NCI-H2107 treated with DMSO at 0.1 percent for 48 hours (cell line): ENCODE measurements around the gene ZBTB16.

Source experiments
- DNase-seq: peaks from one replicate; lab custom pipeline; 2025; ENCODE audit not compliant: unreplicated experiment; lab: John Stamatoyannopoulos, UW

Gene ZBTB16

DNA sequence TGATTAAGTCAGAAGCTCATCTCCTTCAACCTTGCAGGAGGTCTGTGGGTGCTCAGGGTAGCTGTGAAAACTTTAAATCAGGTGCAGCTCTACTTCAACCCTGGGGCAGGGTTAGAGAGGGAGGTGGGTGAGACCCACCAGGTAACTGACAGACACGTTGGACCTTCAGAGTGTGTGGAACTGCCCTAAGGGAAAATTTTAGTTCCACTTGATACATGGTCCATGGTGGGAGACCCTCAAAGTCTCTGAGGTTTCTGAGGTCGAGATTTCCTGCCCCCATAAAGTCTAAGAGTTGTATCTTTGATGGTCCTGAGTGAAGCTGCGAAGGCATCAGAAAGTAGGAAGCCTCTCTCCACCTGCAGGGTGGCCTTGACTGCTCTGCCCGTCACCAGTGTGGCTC is 212.8 kb downstream of the ZBTB16 start:
- no peak for DNase-seq

DNA sequence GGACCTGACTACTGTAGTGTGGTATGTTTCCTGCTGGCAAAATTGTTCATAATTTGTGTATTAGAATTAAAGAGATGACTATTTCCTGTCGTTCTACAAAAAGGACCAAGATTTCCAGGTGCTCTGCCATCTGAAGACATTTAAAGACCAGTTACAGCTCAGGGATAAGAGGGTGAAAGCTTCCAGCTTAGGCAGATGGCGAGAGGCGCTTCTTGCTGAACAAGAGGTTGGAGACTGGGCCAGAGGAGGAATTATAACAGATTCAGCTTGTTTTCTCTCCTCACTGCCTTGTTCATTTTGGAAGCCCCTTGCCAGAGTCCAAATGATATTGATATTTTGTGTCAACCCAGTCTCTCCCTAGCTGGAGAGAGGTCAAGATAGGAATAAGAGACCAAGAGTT is 213.6 kb downstream of the ZBTB16 start:
- DNase-seq: no peak

DNA sequence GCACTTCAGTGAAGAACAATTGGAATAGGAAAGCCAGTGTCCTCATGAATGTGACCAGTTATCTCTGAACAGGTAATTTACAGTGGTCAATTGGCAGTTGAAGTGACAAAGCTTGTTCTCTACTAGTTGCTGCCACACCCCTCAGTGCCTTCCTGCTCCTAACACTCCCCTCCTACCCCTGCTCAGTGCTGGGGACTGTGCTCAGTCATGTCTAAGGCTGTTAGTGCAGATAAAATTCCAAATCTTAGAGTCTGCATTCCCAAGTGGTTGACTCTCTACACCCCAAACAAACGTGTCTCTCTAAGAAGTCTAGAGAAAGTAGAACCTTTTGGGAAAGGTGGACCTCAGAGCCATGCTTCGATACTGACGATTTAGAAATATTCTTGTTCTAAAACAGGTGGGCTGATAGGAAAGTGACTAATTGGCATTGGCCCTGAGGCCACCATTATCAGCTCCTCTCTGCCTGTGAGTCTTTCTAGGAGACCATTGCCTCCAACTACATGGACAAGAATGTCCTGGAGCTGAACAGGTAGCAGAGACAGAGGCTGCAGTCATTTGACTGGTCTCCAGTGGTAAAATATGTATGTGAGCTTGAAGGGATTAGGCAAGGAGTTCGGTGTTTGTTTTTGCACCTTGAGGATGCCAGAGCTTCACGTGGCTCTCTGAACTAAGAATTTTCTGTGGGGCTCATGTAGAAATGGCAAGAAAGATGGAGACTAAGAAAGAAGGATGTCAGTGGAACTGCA is 214.6 kb downstream of the ZBTB16 start:
- DNase-seq: no peak

DNA sequence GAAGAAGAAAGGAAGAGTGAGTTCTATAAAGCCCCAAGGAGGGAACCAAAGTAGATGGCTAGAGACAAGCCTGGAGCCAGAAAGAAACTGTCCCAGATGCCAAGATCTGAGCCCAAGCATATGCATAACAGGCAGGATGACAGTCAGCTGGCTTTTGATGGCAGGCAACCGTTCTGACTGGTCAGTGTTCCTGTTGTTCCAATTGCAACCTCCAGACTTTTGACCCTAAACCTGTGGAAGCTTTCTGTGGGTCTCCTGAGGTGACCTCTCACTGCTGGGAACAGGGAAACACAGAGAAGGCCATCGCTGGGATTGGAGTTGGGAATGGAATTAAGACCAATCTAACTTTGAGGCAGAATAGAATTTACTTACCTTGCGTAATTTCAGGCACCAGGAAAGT is 215.1 kb downstream of the ZBTB16 start:
- no peak for DNase-seq

DNA sequence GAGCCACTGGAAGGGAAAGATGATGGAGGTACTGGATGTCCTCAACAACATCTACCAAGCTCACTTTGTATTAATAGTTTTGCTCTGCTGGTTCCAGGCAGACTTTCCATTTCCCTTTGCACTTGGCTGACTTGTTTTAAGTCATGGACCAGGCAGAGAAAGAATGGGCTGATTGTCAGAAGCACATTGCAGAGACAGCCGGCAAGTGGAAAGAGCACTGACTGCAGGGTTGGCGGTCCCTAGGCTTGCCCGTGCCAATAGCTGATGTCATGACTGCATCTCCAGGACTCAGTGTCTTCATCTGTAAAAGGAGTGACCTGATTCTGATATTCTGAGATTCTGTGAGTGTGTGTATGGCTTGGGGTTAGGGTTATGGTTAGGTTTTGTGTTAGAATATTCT is 215.8 kb downstream of the ZBTB16 start:
- DNase-seq: no peak

DNA sequence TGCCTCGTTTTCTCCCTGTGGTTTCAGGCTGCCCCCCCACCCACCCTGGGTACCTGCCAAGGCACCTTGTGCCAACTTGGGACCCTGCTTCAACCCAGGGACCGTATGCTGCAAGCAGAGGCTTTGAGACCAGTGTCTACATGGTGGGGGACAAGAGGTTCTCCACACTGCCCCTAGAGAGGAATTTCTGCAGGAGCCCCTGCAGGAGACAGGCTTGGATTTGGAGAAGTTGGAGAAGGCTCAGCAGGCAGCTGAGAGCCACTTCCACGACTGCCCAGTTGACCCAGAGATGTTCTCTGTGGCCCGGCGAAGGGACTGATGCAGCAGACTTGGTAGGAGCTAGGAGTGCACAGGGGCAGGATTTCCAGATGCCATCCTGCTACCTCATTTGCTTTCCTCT is 216.6 kb downstream of the ZBTB16 start:
- no peak for DNase-seq

DNA sequence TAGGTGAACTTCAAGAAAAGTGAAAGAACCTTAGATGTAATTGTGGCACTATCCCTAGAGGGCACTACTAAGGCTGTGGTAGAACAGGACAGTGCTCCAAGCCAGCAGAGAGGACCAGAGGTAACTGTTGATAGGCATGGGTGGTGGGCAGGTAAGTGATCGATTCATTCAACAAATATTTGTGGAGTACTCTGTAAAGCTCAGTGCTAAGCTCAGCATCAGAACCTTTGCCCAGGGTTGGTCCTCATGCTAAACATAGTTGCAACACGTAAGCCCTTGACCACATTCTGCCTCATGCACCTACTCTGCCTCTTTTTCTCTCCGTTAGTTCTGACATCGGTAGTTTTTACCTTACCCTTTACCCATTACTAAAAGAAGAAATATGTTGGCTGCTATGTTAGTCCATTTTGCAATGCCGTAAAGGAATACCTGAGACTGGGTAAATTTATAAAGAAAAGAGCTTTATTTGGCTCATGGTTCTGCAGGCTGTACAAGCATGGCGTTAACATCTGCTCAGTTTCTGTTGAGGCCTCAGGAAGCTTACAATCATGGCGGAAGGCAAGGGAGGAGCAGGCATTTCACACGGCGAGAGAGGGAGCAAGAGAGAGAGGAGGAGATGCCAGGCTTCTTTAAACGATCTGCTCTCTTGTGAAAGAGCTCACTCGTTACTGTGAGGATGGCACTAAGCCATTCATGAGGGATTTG is 218.3 kb downstream of the ZBTB16 start:
- no peak for DNase-seq

DNA sequence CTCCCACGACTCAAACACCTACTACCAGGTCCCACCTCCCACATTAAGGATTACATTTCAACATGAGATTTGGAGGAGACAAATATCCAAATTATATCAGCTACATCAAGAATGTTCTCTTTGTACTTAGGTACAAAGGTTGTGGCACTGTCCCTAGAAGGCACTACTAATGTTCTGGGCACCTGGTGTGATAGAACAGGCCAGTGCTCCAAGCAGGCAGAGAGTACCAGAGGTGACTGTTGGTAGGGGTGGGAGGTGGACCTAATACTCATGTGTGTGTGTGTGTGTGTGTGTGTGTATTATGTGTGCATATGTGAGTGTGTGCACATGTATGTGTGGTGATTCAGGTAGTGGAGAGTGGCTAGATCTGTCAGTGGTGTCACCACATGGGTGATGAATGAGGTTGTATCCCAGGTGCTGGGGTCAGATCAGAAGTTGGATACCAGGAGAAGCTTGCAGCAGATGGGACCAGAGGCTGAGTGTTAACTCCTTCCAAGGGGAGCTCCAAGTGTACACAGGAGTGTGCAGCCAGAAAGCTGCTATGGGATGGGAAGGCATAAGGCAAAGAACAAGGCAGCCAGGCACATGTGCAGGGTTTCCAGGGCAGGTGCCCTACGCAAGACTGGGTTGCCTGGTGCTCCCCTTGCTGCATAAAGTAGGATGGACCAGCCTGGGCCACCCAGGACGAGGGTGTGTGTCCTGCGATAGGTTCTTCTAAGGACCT is 219.0 kb downstream of the ZBTB16 start:
- no peak for DNase-seq

DNA sequence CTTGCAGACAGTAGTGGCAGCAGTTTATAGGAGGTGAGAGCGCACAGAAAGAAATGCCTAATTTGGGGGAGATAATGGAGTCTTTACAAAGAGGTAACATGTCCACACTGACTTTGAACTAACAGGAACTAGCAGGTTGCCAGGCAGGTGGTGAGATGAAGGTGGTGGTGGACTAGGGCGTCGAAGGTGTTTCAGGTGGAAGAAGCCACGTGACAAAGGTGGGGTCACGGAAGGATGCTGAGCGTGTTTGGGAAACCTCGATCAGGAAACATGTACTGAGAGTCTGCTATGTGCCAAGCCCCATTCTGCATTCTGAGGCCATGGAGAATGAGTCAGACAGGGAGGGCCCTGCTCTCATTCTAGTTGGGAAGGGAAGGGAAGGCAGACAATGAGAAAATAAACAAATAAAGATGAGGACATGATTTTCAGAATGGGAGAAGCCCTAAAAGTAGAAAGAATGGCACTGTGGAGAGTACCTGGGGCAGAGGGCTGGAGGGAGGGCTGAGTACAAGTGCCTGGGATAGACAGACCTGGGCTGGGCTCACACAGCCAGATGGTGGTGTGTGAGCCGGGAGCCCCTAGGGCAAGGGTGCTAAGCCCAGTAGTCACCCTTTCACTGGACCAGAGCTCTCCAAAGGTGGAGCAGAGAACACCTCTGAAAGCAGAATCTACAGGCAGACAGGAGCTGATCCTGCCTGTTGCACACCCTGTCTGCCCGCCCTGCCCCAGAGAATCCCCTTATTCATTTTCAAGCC is 220.5 kb downstream of the ZBTB16 start:
- DNase-seq: no peak

DNA sequence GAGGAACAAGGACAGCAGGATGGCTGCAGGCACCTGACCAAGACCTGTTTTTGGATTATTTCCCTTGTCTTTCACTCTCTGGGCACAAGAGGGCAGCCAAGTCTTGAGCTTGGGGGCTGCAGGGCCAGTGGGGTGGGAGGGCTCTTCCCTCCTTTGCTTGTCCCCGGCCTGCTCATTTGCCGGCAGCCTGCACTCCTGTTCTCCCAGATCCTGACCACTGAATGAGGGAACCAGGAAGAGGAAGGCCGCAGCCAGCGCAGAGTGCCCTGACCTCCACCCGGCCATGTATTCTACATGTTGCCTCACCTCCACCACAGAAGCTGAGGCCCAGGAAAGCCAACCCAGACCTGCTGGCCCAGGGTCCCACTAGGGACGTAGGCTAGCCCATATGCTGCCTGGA is 221.2 kb downstream of the ZBTB16 start:
- peak; percentile 40 for DNase-seq

DNA sequence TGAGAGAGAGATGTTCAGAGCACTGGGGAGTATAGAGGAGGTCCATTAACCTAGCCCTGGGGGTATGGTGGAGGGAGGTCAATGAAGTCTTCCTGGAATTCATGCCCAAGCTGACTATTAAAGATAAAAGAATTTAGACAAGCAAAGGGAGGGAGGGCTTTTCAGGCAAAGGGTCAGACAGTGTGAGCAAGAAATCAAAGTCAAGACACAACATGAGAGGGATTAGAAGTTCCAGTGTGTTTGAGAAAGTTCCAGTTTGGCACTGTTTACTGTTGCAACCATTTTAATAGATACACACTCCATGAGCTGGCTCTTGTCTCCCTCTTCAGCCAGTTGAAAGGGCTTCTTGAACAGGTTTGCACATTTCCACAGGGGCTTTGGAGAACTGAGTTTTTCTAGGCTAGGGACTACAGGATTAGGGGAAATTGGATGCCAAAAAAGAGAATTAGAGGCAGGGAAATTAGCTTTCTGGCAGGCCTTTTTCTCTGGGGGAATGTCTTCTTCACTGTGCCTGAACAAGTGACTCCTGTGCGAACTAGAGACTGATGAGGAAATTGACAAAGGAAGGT is 222.0 kb downstream of the ZBTB16 start:
- no peak for DNase-seq

DNA sequence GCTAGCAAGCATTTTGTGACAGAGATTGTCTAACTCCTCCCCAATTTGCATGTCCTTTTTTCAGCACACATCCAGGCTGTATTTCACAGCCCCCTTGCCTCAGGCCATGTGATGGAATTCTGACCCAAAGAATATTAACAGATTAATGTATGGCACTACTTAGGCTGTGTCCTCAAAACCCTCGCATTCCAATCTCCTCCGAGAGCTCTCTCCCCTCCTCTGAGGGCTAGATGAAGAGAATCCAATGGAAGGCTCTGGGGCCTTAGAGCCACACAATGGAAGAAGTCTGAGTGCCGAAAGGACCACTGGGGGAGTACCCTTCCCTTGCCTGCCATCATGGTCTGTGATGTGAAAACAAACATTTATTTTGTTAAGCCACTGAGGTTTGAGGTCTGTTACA is 223.0 kb downstream of the ZBTB16 start:
- DNase-seq: no peak

DNA sequence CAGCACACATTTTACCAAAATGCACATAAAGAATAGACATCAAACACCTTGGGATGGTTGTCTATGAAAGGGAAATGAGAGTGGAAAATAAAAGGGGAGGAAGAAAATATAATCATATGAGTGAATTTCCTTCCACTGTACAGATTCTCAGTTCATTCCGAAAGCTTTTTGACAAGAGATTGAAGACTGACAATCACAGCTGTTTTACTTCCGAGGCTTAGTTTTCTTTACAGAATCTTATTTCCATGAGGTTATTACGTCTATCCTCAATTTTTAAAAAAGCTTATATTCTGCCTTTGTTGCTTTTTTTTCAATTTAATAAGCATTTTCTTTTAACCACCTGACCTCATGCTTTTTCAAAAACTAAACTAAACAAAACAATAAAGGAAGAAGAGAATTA is 223.9 kb downstream of the ZBTB16 start:
- no peak for DNase-seq

DNA sequence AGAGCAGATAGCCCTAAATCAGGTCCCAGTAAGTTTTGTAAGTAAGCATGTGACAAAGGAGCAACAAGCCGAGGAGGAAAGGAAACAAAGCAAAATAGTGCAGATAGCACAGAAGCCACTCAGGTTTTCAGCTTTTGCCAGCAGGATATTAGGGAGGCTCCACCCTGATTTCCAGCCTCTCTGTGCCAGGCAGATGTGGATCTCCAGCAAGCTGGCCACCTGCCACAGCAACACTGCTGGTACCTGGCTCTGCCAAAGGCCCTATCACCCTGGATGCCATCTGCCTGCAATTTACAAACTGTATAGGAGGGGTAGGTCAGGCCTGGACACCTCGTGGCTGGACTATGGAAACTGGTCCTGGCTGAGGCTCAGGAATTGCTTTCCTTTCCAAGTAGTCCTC is 224.5 kb downstream of the ZBTB16 start:
- no peak for DNase-seq

DNA sequence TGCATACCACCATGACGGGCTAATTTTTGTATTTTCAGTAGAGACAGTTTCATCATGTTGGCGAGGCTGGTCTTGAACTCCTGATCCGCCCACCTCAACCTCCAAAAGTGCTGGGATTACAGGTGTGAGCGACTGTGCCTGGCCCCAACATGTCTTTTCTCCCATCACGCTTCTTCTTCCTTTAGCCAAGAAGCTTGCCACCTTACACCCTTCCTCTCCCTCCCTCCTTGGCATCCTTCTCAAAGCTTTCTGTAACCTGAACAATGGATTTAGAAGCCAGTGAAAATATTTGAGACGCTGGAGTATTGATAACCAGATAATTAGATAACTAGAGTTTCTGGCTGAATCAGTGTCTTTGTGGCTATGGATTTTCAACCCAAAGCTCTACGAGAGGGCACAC is 225.4 kb downstream of the ZBTB16 start:
- DNase-seq: no peak

DNA sequence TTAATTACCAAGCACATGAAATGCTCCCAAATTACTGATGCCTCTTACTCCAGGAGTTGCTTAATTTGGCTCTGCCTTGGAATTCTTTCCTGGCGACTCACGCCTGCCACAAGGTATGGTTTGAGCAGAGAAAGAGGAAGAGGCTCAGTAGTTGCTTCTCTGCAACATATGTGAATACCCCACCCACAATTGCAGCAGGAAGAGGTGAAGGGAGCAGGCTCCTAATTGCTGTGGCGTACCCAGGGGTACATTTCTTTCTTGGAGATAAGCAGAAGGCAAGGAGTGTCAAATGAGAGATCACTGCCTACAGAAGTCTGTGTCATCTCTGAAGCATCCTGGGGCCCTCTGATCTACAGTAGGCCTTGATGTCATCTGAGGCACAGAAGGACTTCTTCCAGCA is 226.1 kb downstream of the ZBTB16 start:
- DNase-seq: no peak

DNA sequence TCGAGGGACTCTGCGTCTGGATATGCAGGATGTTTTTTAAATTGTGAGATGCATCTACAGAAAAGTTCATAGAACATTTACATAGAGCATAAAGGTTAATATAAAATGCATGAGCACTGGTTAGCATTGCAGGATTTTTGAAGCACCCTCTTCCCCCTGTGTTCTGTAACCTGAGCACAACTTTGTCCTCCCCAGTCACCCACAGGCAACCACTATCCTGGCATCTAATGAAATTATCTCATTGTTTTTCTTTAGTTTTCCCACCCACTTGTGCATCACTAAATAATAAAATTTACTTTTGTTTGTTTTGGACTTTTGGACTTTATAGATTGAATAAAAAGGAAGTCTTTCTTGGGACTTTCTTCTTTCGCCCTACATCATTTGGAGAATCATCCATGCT is 226.7 kb downstream of the ZBTB16 start:
- DNase-seq: no peak

DNA sequence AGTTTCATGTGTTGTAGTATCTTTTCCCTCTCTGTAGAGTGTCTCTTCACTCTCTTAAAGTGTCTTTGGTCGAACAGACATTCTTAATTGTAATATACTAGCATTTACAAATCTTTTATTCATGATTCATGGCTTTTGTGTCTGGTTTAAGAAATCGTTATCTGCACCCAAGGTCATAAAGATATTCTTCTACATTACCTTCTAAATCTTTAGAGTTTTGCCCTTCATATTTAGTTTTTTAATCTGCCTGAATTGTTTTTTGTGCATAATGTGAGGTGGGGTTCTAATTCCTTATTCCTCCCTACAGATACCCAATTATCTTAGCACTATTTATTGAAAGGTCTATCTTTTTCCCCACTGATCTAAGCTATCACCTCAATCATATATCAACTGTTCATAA is 227.6 kb downstream of the ZBTB16 start:
- DNase-seq: no peak

DNA sequence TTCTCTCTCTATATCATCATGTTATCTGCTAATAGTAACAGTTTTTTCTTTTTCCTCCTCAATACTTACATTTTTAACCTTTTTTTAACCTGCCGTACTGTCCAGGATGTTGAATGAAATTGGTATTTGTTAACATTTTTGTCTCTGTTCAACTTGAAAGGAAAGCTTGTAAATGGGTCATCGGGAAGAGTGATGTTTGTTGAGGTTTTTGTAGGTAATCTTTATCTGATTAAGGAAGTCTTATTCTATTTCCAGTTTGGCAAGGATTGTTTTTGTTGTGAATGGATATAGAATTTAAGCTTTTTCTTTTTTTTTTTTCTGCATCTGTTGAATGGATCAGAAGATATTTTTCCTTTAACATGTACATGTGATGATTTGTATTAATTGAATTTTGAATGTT is 228.6 kb downstream of the ZBTB16 start:
- DNase-seq: no peak

DNA sequence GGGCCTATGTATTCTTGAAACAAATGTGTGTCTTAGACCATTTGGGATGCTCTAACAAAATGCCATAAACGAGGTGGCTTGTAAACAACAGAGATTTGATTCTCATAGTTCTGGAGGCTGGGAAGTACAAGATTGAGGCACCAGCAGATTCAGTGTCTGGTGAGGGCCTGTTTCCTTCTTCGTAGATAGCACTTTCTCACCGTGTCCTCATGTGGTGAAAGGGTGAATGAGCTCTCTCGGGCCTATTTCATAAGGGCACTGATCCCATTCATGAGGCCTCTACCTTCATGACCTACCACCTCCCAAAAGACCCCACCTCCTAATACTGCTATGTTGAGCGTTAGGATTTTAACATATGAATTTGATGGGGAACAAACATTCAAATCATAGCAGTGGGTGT is 230.3 kb downstream of the ZBTB16 start:
- DNase-seq: no peak
